Suprapubic skin (tissue), 3 donors: ENCODE data around the gene AFG1L.

Experiments
- POLR2AphosphoS5 ChIP-seq, 3 donors: sonication (generic); formaldehyde crosslinking; IDR thresholded peaks; one replicate each; pipeline ENCODE4 v1.6.1; 2017; ENCODE audit warnings: antibody characterized with exemption in 3 of 3
- TF ChIP-seq, protein P1 (sequence below), 2 donors: fragments of 200-600 bp in 1 of 2; fragments of 450-650 bp in 1 of 2; sonication (generic) in 1 of 2; IDR thresholded peaks; one replicate each; pipeline ENCODE4 v1.5.1; 2016 to 2019; ENCODE audit warnings: antibody characterized with exemption in 2 of 2, mild to moderate bottlenecking in 1 of 2, moderate library complexity in 1 of 2

DNA sequence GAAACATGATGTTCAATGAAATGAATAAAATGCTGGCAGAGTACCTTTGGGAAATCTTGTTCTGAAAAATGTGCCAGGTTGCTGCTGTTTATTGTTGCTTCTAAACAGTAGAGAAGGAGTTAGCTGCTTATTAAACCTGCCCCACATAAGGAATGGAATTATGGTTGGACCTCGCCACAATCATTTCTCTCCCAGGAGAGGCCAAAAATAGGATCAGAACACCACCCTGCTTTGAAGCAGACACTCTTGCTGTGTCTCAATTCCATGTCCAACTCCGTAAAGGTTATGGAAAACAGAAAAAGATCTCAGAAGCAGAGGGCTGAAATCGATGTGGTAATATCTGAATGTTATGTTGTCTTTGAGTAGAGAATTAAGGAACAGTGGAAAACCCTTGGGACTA is 27.9 kb downstream of the AFG1L start:
- TF ChIP-seq, protein P1, sequence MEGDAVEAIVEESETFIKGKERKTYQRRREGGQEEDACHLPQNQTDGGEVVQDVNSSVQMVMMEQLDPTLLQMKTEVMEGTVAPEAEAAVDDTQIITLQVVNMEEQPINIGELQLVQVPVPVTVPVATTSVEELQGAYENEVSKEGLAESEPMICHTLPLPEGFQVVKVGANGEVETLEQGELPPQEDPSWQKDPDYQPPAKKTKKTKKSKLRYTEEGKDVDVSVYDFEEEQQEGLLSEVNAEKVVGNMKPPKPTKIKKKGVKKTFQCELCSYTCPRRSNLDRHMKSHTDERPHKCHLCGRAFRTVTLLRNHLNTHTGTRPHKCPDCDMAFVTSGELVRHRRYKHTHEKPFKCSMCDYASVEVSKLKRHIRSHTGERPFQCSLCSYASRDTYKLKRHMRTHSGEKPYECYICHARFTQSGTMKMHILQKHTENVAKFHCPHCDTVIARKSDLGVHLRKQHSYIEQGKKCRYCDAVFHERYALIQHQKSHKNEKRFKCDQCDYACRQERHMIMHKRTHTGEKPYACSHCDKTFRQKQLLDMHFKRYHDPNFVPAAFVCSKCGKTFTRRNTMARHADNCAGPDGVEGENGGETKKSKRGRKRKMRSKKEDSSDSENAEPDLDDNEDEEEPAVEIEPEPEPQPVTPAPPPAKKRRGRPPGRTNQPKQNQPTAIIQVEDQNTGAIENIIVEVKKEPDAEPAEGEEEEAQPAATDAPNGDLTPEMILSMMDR (IDR thresholded peaks at IDR 0.05): no peak
- no peak for TF ChIP-seq POLR2AphosphoS5 (IDR thresholded peaks at IDR 0.05)
